ENCODE results near the gene LDB2. TPM values are rescaled to one million over a fixed set of nuclear protein-coding genes. Genes with fewer than 3 reads are reported as not detected.
A peak's percentile ranks its signal among the peaks of the same experiment; 100 is the strongest.

The LDB2 gene
- total and polyA plus RNA-seq, 2 donors (not counting 3 experiments of a cell fraction or from before 2014, with no cell fraction given) = 127 to 223 TPM

GRCh38 chr4:16521156-16521915 is 377.1 kb downstream of the LDB2 start:
- Histone ChIP-seq H3K9me1 (replicated peaks; ENCODE audit: control insufficient read depth, extremely low read depth, insufficient read depth, low read length) (no peaks in the 10 kb centered on the region), H3K9me3 (replicated peaks; ENCODE audit: control insufficient read depth, insufficient read depth, low read length) (no peaks in the 10 kb centered on the region), H2AFZ (ENCODE audit: low read depth, low read length) (no peak overlapping the region), H3K27me3 (ENCODE audit: control insufficient read depth in 2 of 2, insufficient read depth in 2 of 2, low read length in 2 of 2) (no peaks in the 10 kb centered on the region), H4K20me1 (replicated peaks; ENCODE audit: control insufficient read depth, extremely low read depth, insufficient read depth, low read length) (no peaks in the 10 kb centered on the region), H3K79me2 (ENCODE audit: control insufficient read depth, insufficient read depth, low read length) (no peaks in the 10 kb centered on the region), H3K4me1 (ENCODE audit: control insufficient read depth, extremely low read depth, insufficient read depth, low read length) (no peaks in the 10 kb centered on the region), H3K4me3 (replicated peaks in 1 of 3; ENCODE audit: insufficient read depth in 1 of 3, low read depth in 1 of 3, low read length in 3 of 3) (no peak overlapping the region), H3K9ac (replicated peaks; ENCODE audit: extremely low read depth, insufficient read depth, low read length) (no peak overlapping the region), H3K36me3 (ENCODE audit: control insufficient read depth in 2 of 2, extremely low read depth in 1 of 2, insufficient read depth in 2 of 2, low read length in 2 of 2) (no peaks in the 10 kb centered on the region), H3K4me2 (ENCODE audit: insufficient read depth, low read length) (no peak overlapping the region), H3K27ac (ENCODE audit: insufficient read depth, low read depth, low read length) (no peak overlapping the region)
- BruUV-seq (replicated peaks) = no TSS peak
- ChIA-PET POLR2A (interaction anchor here (0.6 kb wide), 1 partner anchor 324 kb away, joined by 3 read pairs; no protein-coding TSS in a partner anchor), CTCF (no interaction called here)
- DNase-seq (ENCODE audit: low read depth, low spot score) (peak; percentile 26), FAIRE-seq (no peak)
- TF ChIP-seq POLR2AphosphoS5 (IDR thresholded peaks at IDR 0.05; ENCODE audit: insufficient read depth, low read depth, low read length) = no peak
- TF ChIP-seq GATA2 (IDR thresholded peaks at IDR 0.05; ENCODE audit: insufficient read depth, insufficient read length, low read depth, low read length) = peak; percentile 13
- TF ChIP-seq FOS (IDR thresholded peaks at IDR 0.05; ENCODE audit: borderline replicate concordance, insufficient read depth, low read length) = no peak
- dilution Hi-C loops (cut with MboI; ENCODE audit: extremely low pct_ligation_motif_present, low sequenced_read_pairs) = no loop called here
- intact Hi-C loops (cut with micrococcal nuclease) = no loop called here

- no peak overlapping the region for H3K4me3 ChIP-seq (replicated peaks in 1 of 3; ENCODE audit: insufficient read depth in 1 of 3, low read depth in 1 of 3, low read length in 3 of 3)
- H3K9me1 ChIP-seq (replicated peaks; ENCODE audit: control insufficient read depth, extremely low read depth, insufficient read depth, low read length) = no peaks in the 10 kb centered on the region
- no peak overlapping the region for H3K9ac ChIP-seq (replicated peaks; ENCODE audit: extremely low read depth, insufficient read depth, low read length)
- DNase-seq (ENCODE audit: low read depth, low spot score) = peak; percentile 76
- no peaks in the 10 kb centered on the region for H3K4me1 ChIP-seq (ENCODE audit: control insufficient read depth, extremely low read depth, insufficient read depth, low read length)
- POLR2A ChIA-PET = no interaction called here
- H3K4me2 ChIP-seq (ENCODE audit: insufficient read depth, low read length) = no peak overlapping the region
- no peaks in the 10 kb centered on the region for H3K9me3 ChIP-seq (replicated peaks; ENCODE audit: control insufficient read depth, insufficient read depth, low read length)
- no peak overlapping the region for H2AFZ ChIP-seq (ENCODE audit: low read depth, low read length)
- no peaks in the 10 kb centered on the region for H3K79me2 ChIP-seq (ENCODE audit: control insufficient read depth, insufficient read depth, low read length)
- CTCF ChIA-PET = interaction anchor here (1.0 kb wide), 1 partner anchor 197 kb away, joined by 3 read pairs; no protein-coding TSS in a partner anchor
- FAIRE-seq = peak; percentile 62
- no peaks in the 10 kb centered on the region for H3K36me3 ChIP-seq (ENCODE audit: control insufficient read depth in 2 of 2, extremely low read depth in 1 of 2, insufficient read depth in 2 of 2, low read length in 2 of 2)
- H3K27me3 ChIP-seq (ENCODE audit: control insufficient read depth in 2 of 2, insufficient read depth in 2 of 2, low read length in 2 of 2) = no peaks in the 10 kb centered on the region
- no peak for TF ChIP-seq GATA2 (IDR thresholded peaks at IDR 0.05; ENCODE audit: insufficient read depth, insufficient read length, low read depth, low read length)
- TF ChIP-seq POLR2AphosphoS5 (IDR thresholded peaks at IDR 0.05; ENCODE audit: insufficient read depth, low read depth, low read length) = no peak
- TF ChIP-seq POLR2A (IDR thresholded peaks at IDR 0.05; ENCODE audit: low read depth, low read length) = no peak
- no peak for TF ChIP-seq EZH2 (IDR thresholded peaks at IDR 0.05; ENCODE audit: borderline replicate concordance, low read depth, low read length, severe bottlenecking)
- TF ChIP-seq, protein P1, sequence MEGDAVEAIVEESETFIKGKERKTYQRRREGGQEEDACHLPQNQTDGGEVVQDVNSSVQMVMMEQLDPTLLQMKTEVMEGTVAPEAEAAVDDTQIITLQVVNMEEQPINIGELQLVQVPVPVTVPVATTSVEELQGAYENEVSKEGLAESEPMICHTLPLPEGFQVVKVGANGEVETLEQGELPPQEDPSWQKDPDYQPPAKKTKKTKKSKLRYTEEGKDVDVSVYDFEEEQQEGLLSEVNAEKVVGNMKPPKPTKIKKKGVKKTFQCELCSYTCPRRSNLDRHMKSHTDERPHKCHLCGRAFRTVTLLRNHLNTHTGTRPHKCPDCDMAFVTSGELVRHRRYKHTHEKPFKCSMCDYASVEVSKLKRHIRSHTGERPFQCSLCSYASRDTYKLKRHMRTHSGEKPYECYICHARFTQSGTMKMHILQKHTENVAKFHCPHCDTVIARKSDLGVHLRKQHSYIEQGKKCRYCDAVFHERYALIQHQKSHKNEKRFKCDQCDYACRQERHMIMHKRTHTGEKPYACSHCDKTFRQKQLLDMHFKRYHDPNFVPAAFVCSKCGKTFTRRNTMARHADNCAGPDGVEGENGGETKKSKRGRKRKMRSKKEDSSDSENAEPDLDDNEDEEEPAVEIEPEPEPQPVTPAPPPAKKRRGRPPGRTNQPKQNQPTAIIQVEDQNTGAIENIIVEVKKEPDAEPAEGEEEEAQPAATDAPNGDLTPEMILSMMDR (IDR thresholded peaks at IDR 0.05; ENCODE audit: extremely low read depth in 1 of 2, insufficient read depth in 1 of 2, low read depth in 1 of 2, low read length in 2 of 2) = peak; percentile 16 to 23
- TF ChIP-seq FOS (IDR thresholded peaks at IDR 0.05; ENCODE audit: borderline replicate concordance, insufficient read depth, low read length) = no peak
- TF ChIP-seq MAX (IDR thresholded peaks at IDR 0.05; ENCODE audit: insufficient read depth, insufficient read length) = no peak
- no peak for TF ChIP-seq MYC (IDR thresholded peaks at IDR 0.05; ENCODE audit: low read depth, low read length)
- dilution Hi-C loops (cut with MboI; ENCODE audit: extremely low pct_ligation_motif_present, low sequenced_read_pairs) = no loop called here
- H4K20me1 ChIP-seq (replicated peaks; ENCODE audit: control insufficient read depth, extremely low read depth, insufficient read depth, low read length) = no peaks in the 10 kb centered on the region
- no peak overlapping the region for H3K27ac ChIP-seq (ENCODE audit: insufficient read depth, low read depth, low read length)
- intact Hi-C loops (cut with micrococcal nuclease) = loop anchor here (5.0 kb wide), 1 partner anchor 400 kb away; no protein-coding TSS in a partner anchor
- BruUV-seq (replicated peaks) = no TSS peak
Measured at GRCh38 chr4:16516796-16517439, 381.5 kb downstream of the LDB2 start.
